Activated naive CD8-positive, alpha-beta T cell treated with anti-CD3 and anti-CD28 coated beads, Interleukin-2, amount 50 U/mL, for 16 hours (primary cell): ENCODE measurements around the gene PPM1E.
"Not testable (repeated sequence)": the region's sequence is repeated elsewhere in the genome, so short reads cannot be mapped to it uniquely, and the experiment has no call there.

Experiments used
- DNase-seq: peaks from one replicate; pipeline ENCODE4 v3.0.0-alpha.2; 2020; ENCODE audit warnings: low read depth, low spot score

Gene PPM1E

GRCh38 chr17:58779446-58779845, 23.8 kb downstream of the PPM1E start:
- DNase-seq = no peak

DNA sequence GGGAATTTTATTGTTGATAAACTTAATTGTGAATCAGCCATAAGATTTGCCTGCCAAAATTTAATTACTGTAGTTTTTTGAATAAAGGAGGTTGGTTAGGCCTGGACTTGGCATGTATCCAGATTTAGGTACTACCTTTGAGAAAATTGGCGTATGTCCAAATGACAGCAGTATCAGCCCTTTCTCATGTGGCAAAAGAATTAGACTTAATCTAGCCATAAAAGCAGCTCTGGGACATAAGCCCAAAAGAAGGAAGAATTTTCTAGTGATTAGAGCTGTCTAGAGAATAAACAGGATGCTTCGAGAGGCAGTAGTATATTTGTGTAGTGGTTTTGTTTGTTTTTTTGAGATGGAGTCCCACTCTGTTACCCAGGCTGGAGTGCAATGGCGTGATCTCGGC, 27.7 kb downstream of the PPM1E start:
- DNase-seq = no peak

- no peak for DNase-seq
These were observed 29.4 kb downstream of the PPM1E start for GRCh38 chr17:58785097-58785496.

DNA sequence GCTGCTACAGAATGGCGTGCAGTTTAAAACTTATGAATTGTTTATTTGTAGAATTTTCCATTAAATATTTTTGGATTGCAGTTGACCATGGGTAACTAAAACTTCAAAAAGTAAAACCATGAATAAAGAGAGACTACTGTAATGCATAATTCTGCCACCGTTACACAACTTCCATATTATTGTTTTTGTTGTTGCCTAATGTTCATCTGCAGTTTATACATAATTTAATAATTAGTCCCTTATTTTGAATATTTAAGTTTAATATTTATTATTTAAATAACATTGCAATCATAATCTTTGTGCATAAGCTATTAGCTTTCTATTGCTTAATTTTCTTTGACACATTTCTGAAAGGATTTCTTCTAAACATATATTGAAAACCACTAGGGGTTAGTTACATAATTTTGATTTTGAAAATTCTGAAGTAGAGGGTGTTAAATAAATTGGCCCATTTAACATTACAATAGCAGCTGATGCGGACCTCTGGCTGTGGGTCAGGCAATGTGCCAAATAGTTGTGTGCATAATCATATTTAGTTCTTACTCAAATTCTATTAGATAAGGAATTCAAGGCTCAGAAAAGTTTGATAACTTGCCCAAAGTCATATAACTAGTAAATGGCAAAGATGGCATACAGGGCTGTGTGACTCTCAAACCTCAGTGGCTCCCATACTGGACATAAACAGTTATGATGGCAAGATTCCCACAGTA, 31.1 kb downstream of the PPM1E start:
- no peak for DNase-seq

GRCh38 chr17:58788199-58788598, 32.5 kb downstream of the PPM1E start:
- DNase-seq = no peak

DNA sequence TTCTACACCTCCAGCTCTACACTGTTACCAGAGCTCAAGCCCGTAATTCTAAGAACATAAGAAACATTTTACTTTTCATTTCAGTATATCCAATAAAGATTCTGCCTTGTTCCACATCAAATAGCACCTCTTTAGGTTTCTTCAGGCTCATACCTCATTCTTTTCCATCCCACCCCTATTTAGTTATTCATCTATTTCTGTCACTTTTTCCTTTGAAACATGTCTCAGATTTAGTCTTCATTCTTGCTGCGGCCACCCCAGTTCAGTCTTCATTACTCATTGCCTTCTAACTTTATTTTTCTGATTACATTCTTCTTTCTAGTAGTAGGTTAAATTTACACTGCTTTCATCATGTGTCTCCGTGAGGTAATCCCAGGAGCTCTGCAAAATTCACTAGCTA, 33.5 kb downstream of the PPM1E start:
- DNase-seq = no peak

DNA sequence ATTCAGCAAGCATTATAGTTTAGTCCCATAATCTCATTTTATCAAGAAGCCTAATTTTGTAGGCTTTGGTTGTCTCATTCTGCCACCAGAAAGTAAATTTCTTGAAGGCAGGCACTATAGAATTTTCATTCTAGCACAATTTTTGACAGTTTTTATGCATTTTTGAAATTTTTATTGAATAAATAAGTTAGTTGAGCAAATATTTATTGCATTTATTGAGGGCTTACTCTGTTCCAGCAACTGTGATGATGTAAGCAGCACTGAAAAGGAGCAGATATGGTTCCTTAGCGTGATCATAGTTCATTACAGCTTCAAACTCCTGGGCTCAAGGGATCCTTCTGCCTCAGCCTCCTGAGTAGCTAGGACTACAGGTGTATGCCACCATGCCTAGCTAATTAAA, 34.2 kb downstream of the PPM1E start:
- DNase-seq = no peak

GRCh38 chr17:58794508-58794907, 38.9 kb downstream of the PPM1E start:
- DNase-seq = not testable (repeated sequence)

DNA sequence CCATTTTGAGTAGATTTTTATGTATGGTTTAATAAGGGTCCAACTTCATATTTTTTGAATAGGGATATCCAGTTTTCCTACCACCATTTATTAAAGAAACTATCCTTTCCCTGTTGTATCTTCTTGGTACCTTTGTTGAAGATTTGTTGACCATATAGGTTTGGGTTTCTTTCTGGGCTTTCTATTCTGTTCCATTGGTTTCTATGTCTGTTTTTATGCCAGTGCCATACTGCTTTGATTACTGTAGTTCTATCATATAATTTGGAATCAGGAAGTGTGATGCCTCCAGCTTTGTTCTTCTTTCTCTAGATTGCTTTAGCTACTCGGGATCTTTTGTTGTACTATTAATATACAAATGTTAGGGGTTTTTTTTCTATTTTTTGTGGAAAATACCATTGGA, 46.5 kb downstream of the PPM1E start:
- no peak for DNase-seq

DNA sequence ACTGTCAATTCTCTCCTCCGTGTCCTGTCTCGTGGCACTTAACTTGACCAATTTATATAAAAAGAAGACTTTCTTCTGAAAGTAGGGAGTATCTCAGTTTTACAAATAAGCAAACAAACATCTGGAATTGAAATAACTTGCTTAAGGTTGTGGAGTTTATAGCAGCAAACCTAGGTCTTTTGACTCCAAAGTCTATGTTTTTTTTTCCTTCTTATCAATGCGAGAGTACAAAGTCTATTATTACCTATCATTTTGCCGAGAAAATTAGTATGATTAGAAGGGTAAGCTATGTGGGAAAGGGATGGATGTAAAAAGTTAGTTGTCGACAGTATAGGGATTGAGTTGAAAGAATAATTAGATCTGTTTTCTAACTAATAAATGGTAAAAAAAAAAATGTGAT, 50.4 kb downstream of the PPM1E start:
- DNase-seq = no peak

GRCh38 chr17:58808609-58809563, 53.2 kb downstream of the PPM1E start:
- no peak for DNase-seq

- DNase-seq = no peak
These were observed 53.9 kb downstream of the PPM1E start for GRCh38 chr17:58809564-58809936.

DNA sequence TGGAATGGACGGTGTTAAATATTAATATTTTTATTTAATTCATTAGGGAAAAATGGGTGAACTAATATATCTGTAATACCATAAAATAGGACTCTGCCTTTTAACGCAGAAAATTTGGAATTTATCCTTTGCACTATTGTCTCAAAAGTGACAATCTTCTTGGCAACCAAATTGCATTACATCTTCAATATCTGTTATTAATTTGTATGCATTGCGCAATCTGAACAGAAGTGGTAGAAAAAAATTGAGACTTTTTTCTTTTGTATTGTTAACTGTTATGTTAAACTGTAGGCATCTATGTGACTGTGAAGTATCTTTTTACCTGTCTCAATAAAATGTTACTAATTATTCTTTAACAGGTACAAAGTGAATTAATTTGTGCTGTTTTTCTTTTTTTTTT, 55.6 kb downstream of the PPM1E start:
- no peak for DNase-seq

- no peak for DNase-seq
These were observed 58.1 kb downstream of the PPM1E start for GRCh38 chr17:58813712-58814111.

DNA sequence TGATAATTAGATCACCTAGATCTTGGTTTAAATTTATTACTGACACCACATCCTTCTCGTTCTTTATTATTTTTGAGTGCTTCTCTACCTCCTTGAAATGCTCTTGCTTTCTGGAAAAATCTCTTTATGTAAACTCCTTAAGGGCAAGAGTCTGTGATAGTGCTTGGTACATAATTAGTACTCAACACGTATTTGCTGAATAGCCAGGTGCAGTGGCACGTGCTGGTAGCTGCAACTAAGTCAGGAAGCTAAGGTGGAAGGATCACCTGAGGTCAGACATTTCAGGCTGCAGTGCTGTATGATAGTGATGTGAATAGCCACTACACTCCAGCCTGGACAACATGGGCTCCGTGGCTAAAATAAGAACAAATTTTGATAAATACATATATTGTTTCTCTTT, 63.0 kb downstream of the PPM1E start:
- DNase-seq = no peak

- DNase-seq = no peak
These were observed 66.7 kb downstream of the PPM1E start for GRCh38 chr17:58822148-58823050.

GRCh38 chr17:58823051-58823525, 67.4 kb downstream of the PPM1E start:
- no peak for DNase-seq

DNA sequence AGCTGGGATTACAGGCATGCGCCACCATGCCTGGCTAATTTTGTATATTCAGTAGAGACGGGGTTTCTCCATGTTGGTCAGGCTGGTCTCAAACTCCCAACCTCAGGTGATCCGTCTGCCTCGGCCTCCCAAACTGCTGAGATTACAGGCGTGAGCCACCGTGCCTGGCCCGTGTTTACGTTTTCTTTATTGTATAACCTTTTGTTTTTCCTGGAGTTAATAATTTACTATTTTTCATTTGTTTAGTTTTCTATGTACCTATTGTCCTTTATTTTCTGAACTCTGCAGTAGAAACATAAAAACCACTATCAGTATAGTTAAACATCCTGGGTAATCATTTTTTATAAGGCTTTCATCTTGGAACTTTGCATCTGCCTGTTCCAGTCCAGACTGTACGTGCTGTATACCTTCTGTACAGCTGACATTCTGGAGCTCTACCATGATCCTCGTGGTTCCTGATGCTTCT, 73.6 kb downstream of the PPM1E start:
- DNase-seq = no peak

DNA sequence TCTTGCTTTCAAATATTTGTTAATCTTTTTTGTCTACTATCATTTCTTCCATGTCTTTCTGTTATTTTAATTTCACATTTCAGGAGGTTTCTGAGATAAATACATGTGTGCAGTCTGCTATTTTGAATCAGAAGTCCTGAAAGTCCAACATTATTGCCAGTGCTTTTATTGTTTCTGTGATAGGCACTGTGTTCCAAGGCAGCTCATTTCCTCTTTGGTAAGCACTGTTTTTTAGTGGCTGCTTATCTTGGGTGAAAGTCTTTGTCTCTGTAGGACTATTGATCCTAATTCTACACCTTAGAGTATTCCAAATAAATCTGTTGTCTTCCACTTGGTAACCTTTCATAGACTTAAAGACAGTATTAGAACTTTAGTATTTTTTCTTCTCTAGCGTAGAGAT, 76.1 kb downstream of the PPM1E start:
- DNase-seq = no peak

GRCh38 chr17:58832514-58832913, 76.9 kb downstream of the PPM1E start:
- no peak for DNase-seq

DNA sequence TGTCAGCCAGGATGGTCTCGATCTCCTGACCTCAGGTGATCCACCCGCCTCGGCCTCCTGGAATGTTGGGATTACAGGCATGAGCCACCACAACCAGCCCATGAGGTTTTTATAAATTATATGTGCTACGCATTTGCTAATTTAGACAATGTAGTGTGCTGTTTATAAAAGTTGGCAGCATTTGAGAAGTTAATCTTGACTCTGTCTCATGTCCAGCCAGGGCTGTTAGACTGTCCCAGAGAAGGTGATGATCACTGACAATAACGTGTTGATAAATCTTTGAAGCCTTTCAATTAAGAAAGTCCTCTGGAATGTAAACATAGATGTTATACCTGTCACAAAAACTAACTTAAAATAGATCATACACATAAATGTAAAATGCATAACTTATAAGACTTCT, 82.0 kb downstream of the PPM1E start:
- no peak for DNase-seq
